Thoracic aorta (tissue), 2 donors: Measurements from ENCODE around the gene CD300LD. TPM values are rescaled to one million over a fixed set of nuclear protein-coding genes. Genes with fewer than 3 reads are reported as not detected.
"Not testable (repeated sequence)": the region's sequence is repeated elsewhere in the genome, so short reads cannot be mapped to it uniquely, and the experiment has no call there.

Experiments used
- ATAC-seq: fragments of 150-250 bp; one replicate; pipeline ENCODE4 v1.8.0; 2017; ENCODE audit warnings: low read depth; ENCODE audit not compliant: insufficient number of reproducible peaks, low FRiP score
- DNase-seq: peaks from one replicate; pipeline ENCODE4 v3.0.0-alpha.2; 2020; ENCODE audit warnings: low spot score
- H3K27ac ChIP-seq, 2 donors: fragments of 200-600 bp; sonication (generic); 1 replicate in 1 of 2; 2 replicates in 1 of 2; pipeline ENCODE4 v1.5.1; 2016; ENCODE audit warnings: mild to moderate bottlenecking in 2 of 2, moderate library complexity in 2 of 2
- H3K27me3 ChIP-seq: fragments of 200-600 bp; sonication (generic); replicated peaks from 2 replicates; pipeline ENCODE4 v1.6.0; 2016; ENCODE audit warnings: mild to moderate bottlenecking; ENCODE audit not compliant: insufficient read depth
- H3K36me3 ChIP-seq: fragments of 200-600 bp; sonication (generic); one replicate; pipeline ENCODE4 v1.5.1; 2016
- H3K4me1 ChIP-seq, 2 donors: fragments of 200-600 bp; sonication (generic); 1 replicate in 1 of 2; 2 replicates in 1 of 2; pipeline versions ENCODE4 v1.5.1 to v1.6.0; 2016; ENCODE audit warnings: low read depth in 2 of 2, mild to moderate bottlenecking in 1 of 2; ENCODE audit not compliant: control insufficient read depth in 1 of 2
- H3K4me3 ChIP-seq: fragments of 200-600 bp; sonication (generic); 2 replicates; pipeline ENCODE4 v1.5.1; 2016; ENCODE audit warnings: mild to moderate bottlenecking
- H3K9me3 ChIP-seq: fragments of 200-600 bp; sonication (generic); 2 replicates; pipeline ENCODE4 v1.5.1; 2016
- CTCF ChIP-seq: fragments of 200-600 bp; sonication (generic); IDR thresholded peaks from one replicate; pipeline ENCODE4 v1.5.1; 2019; ENCODE audit warnings: antibody characterized with exemption
- total RNA-seq, 2 donors: library from RNA; depleted of rRNA; stranded (reverse); fragments of >200 nt; gene quantifications; one replicate each; pipeline versions ENCODE4 v1.1.0 to v1.2.3, GENCODE V29; 2016

CD300LD gene
- total RNA-seq, 2 donors from 2014 or later: not detected

- Histone ChIP-seq H3K27me3 (no peaks in the 10 kb centered on the region), H3K27ac (no peak overlapping the region), H3K36me3 (no peaks in the 10 kb centered on the region), H3K9me3 (no peaks in the 10 kb centered on the region), H3K4me1 (no peaks in the 10 kb centered on the region), H3K4me3 (no peak overlapping the region)
- ATAC-seq: no peak
- no peak for TF ChIP-seq CTCF
- DNase-seq: no peak
Measured at GRCh38 chr17:74635418-74635817, 43.3 kb upstream of the CD300LD start.

DNA sequence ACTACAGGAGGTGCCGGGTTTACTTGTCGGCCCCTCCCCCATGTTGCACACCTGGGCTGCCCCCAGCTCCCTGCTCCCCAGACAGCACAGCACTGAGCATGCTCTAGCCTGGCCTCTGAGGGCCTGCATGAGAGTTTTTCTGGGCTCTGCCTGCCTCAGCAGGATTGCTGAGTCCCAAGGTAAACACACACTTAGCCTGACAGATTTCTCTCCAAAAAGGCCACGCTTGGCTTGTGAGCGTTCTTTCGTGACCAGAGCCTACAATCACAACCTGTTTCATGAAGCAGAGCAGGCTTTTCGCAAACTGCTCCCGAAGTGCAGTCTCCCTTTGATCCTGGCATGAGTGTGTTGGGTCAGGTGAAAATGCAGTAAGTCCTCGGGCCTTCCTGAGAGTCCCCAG is 41.2 kb upstream of the CD300LD start:
- Histone ChIP-seq H3K4me3 (no peak overlapping the region), H3K36me3 (no peaks in the 10 kb centered on the region), H3K27me3 (no peaks in the 10 kb centered on the region), H3K9me3 (no peaks in the 10 kb centered on the region), H3K27ac (no peak overlapping the region), H3K4me1 (no peaks in the 10 kb centered on the region)
- ATAC-seq (no peak), DNase-seq (no peak)
- no peak for TF ChIP-seq CTCF

DNA sequence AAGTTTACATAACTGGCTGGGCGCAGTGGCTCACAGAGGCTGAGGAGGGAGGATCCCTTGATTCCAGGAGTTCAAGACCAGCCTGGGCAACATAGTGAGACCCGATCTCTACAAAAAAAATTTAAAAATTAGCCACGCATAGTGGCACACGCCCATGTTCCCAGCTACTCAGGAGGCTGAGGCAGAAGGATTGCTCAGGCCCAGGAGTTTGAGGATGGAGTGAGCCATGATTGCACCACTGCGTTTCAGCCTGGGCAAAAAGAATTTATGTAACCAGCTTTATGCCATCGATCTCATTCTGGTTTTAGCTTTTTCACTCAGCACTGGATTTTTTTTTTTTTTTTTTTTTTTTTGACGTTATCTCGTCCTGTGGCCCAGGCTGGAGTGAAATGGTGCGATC is 40.5 kb upstream of the CD300LD start:
- Histone ChIP-seq H3K36me3 (no peaks in the 10 kb centered on the region), H3K4me3 (no peak overlapping the region), H3K4me1 (no peaks in the 10 kb centered on the region), H3K27me3 (no peaks in the 10 kb centered on the region), H3K27ac (no peak overlapping the region), H3K9me3 (no peaks in the 10 kb centered on the region)
- no peak for TF ChIP-seq CTCF
- ATAC-seq (no peak), DNase-seq (no peak)

- no peaks in the 10 kb centered on the region for H3K9me3 ChIP-seq
- no peak for TF ChIP-seq CTCF
- no peak overlapping the region for H3K27ac ChIP-seq
- H3K27me3 ChIP-seq: no peaks in the 10 kb centered on the region
- H3K36me3 ChIP-seq: no peaks in the 10 kb centered on the region
- ATAC-seq (no peak), DNase-seq (no peak)
- H3K4me3 ChIP-seq: no peak overlapping the region
- H3K4me1 ChIP-seq: no peaks in the 10 kb centered on the region
Measured at GRCh38 chr17:74631468-74632450, 39.7 kb upstream of the CD300LD start.

GRCh38 chr17:74630251-74630650 is 38.2 kb upstream of the CD300LD start:
- ATAC-seq, H3K27ac ChIP-seq, H3K36me3 ChIP-seq, H3K27me3 ChIP-seq, H3K4me3 ChIP-seq, H3K9me3 ChIP-seq, H3K4me1 ChIP-seq, DNase-seq: not testable (repeated sequence)
